H1 (cell line): ENCODE data around the gene DNTTIP2. TPM values are rescaled to one million over a fixed set of nuclear protein-coding genes. Genes with fewer than 3 reads are reported as not detected.

Experiments
- CTCF ChIA-PET: fragments of 300-600 bp; sonication (Branson Sonifier 250); formaldehyde crosslinking; loops from one replicate; lab custom pipeline; 2021; ENCODE audit not compliant: partially characterized antibody; lab: Charles Lee
- POLR2A ChIA-PET: fragments of 300-600 bp; sonication (Branson Sonifier 250); formaldehyde crosslinking; loops from one replicate; lab custom pipeline; 2021; ENCODE audit warnings: inconsistent platforms; ENCODE audit not compliant: partially characterized antibody; lab: Charles Lee
- DNase-seq, 2 experiments: peaks; one replicate each; pipeline versions ENCODE4 v3.0.0 to v3.0.0-alpha.2; 2010 to 2022; ENCODE audit warnings: low spot score in 2 of 2, low read depth in 1 of 2, mixed read lengths in 1 of 2
- FAIRE-seq: peaks from 2 replicates; lab custom pipeline; 2011; peaks lifted over from hg19 to GRCh38; lab: Jason Lieb, UNC
- H2AFZ ChIP-seq: 2 replicates; pipeline ENCODE4 v1.8.1; 2012; ENCODE audit warnings: low read length, inconsistent platforms
- H2AK5ac ChIP-seq: 2 replicates; pipeline ENCODE4 v1.6.1; 2013; ENCODE audit warnings: low read depth, low read length
- H2BK120ac ChIP-seq: replicated peaks from 2 replicates; pipeline ENCODE3; 2013; ENCODE audit warnings: low read depth, low read length, inconsistent platforms
- H2BK12ac ChIP-seq: 2 replicates; pipeline ENCODE4 v1.6.1; 2013; ENCODE audit warnings: low read depth, low read length
- H2BK15ac ChIP-seq: 2 replicates; pipeline ENCODE4 v1.6.1; 2013; ENCODE audit warnings: low read length
- H2BK20ac ChIP-seq: 2 replicates; pipeline ENCODE4 v1.6.1; 2013; ENCODE audit warnings: low read length
- H2BK5ac ChIP-seq: 2 replicates; pipeline ENCODE4 v1.6.1; 2013; ENCODE audit warnings: low read depth, low read length
- H3K14ac ChIP-seq: 2 replicates; pipeline ENCODE4 v1.6.1; 2013; ENCODE audit warnings: inconsistent platforms; ENCODE audit not compliant: insufficient read length
- H3K18ac ChIP-seq: 2 replicates; pipeline ENCODE4 v1.6.1; 2013; ENCODE audit warnings: low read length; ENCODE audit errors: extremely low read depth
- H3K23ac ChIP-seq: 2 replicates; pipeline ENCODE4 v1.6.1; 2013; ENCODE audit warnings: inconsistent platforms; ENCODE audit not compliant: insufficient read length
- H3K23me2 ChIP-seq: 2 replicates; pipeline ENCODE4 v1.6.1; 2013; ENCODE audit warnings: low read depth, low read length
- H3K27ac ChIP-seq: 2 replicates; pipeline ENCODE4 v1.6.1; 2011; ENCODE audit warnings: low read depth, low read length, inconsistent platforms
- H3K27me3 ChIP-seq, 4 experiments: replicated peaks in 1 of 4; 1 replicate in 1 of 4; 2 replicates in 3 of 4; pipeline versions ENCODE4 v1.6.1 to v1.8.1; 2011 to 2013; ENCODE audit warnings: low read length in 3 of 4, mild to moderate bottlenecking in 3 of 4, inconsistent platforms in 2 of 4, mixed read lengths in 2 of 4, moderate library complexity in 1 of 4; ENCODE audit not compliant: control insufficient read depth in 3 of 4, insufficient read depth in 3 of 4; ENCODE audit errors: extremely low read depth in 1 of 4
- H3K36me3 ChIP-seq, 4 experiments: 2 replicates each; pipeline versions ENCODE4 v1.6.1 to v1.8.1; 2011 to 2013; ENCODE audit warnings: mild to moderate bottlenecking in 4 of 4, low read length in 3 of 4, moderate library complexity in 2 of 4, control low read depth in 1 of 4, inconsistent platforms in 1 of 4; ENCODE audit not compliant: insufficient read depth in 4 of 4, control insufficient read depth in 2 of 4
- H3K4ac ChIP-seq: replicated peaks from 2 replicates; pipeline ENCODE3; 2013; ENCODE audit warnings: low read length, low read depth, mixed read lengths, inconsistent platforms; ENCODE audit not compliant: insufficient read length
- H3K4me1 ChIP-seq, 4 experiments: replicated peaks in 1 of 4; 1 replicate in 1 of 4; 2 replicates in 3 of 4; pipeline versions ENCODE4 v1.6.1 to v1.8.1; 2011 to 2013; ENCODE audit warnings: low read length in 3 of 4, inconsistent platforms in 2 of 4, mixed read lengths in 1 of 4; ENCODE audit not compliant: insufficient read depth in 4 of 4, control insufficient read depth in 3 of 4
- H3K4me2 ChIP-seq, 2 experiments: 2 replicates each; pipeline versions ENCODE4 v1.6.1 to v1.8.1; 2011 to 2013; ENCODE audit warnings: low read depth in 2 of 2, low read length in 2 of 2, control low read depth in 1 of 2, inconsistent platforms in 1 of 2, mild to moderate bottlenecking in 1 of 2; ENCODE audit not compliant: insufficient read depth in 1 of 2
- H3K4me3 ChIP-seq, 4 experiments: fragments of 200-600, 300-600 bp in 1 of 4; sonication (generic), shearing (Covaris generic), sonication (Bioruptor Twin) in 1 of 4; 2 replicates each; pipeline versions ENCODE4 v1.5.1 to v1.8.1; 2011 to 2016; ENCODE audit warnings: low read length in 4 of 4, low read depth in 3 of 4, control low read depth in 2 of 4, inconsistent platforms in 2 of 4, mild to moderate bottlenecking in 2 of 4, mixed read lengths in 1 of 4, moderate library complexity in 1 of 4; ENCODE audit not compliant: insufficient read depth in 2 of 4; ENCODE audit errors: extremely low read depth in 1 of 4
- H3K56ac ChIP-seq: replicated peaks from 2 replicates; pipeline ENCODE3; 2013; ENCODE audit warnings: low read depth, mild to moderate bottlenecking, mixed read lengths, low read length, inconsistent platforms; ENCODE audit not compliant: insufficient read length
- H3K79me1 ChIP-seq: 2 replicates; pipeline ENCODE4 v1.6.1; 2013; ENCODE audit warnings: low read depth, low read length, control low read depth
- H3K79me2 ChIP-seq, 2 experiments: 2 replicates each; pipeline versions ENCODE4 v1.6.1 to v1.8.1; 2012 to 2013; ENCODE audit warnings: low read length in 2 of 2, mild to moderate bottlenecking in 2 of 2, inconsistent platforms in 1 of 2; ENCODE audit not compliant: insufficient read depth in 2 of 2, control insufficient read depth in 1 of 2
- H3K9ac ChIP-seq, 4 experiments: replicated peaks in 1 of 4; 1 replicate in 1 of 4; 2 replicates in 3 of 4; pipeline versions ENCODE4 v1.6.1 to v1.8.1; 2011 to 2013; ENCODE audit warnings: low read depth in 3 of 4, low read length in 3 of 4, control low read depth in 2 of 4, mild to moderate bottlenecking in 2 of 4, moderate library complexity in 2 of 4, inconsistent platforms in 1 of 4; ENCODE audit errors: extremely low read depth in 1 of 4
- H3K9me3 ChIP-seq, 2 experiments: 2 replicates each; pipeline versions ENCODE4 v1.6.1 to v1.8.1; 2012 to 2013; ENCODE audit warnings: mild to moderate bottlenecking in 2 of 2, moderate library complexity in 2 of 2, control low read depth in 1 of 2, inconsistent platforms in 1 of 2, low read depth in 1 of 2, low read length in 1 of 2, mixed read lengths in 1 of 2; ENCODE audit not compliant: insufficient read depth in 2 of 2
- H4K20me1 ChIP-seq, 2 experiments: replicated peaks in 1 of 2; 2 replicates each; pipeline versions ENCODE3 to v1.8.1; 2011 to 2013; ENCODE audit warnings: inconsistent platforms in 2 of 2, low read length in 2 of 2, mild to moderate bottlenecking in 1 of 2; ENCODE audit not compliant: insufficient read depth in 2 of 2, control insufficient read depth in 1 of 2
- H4K5ac ChIP-seq: 2 replicates; pipeline ENCODE4 v1.6.1; 2013; ENCODE audit warnings: low read length, low read depth, mixed read lengths, inconsistent platforms; ENCODE audit not compliant: insufficient read length
- H4K8ac ChIP-seq: 2 replicates; pipeline ENCODE4 v1.8.0; 2013; ENCODE audit warnings: mild to moderate bottlenecking, moderate library complexity, low read length, inconsistent platforms; ENCODE audit not compliant: insufficient read depth; ENCODE audit errors: extremely low read depth
- H4K91ac ChIP-seq: replicated peaks from 2 replicates; pipeline ENCODE3; 2013; ENCODE audit warnings: low read length, mixed read lengths, inconsistent platforms; ENCODE audit not compliant: insufficient read length
- CBX8 ChIP-seq: fragments of 300-800, 300-1000 bp; sonication (generic); IDR thresholded peaks from 2 replicates; pipeline ENCODE4 v1.7.1; 2016; ENCODE audit warnings: low read depth, low read length, borderline replicate concordance
- CTBP2 ChIP-seq: IDR thresholded peaks from 2 replicates; pipeline ENCODE4 v1.7.0; 2011; ENCODE audit warnings: borderline replicate concordance, mild to moderate bottlenecking, moderate library complexity, mixed read lengths, low read length; ENCODE audit not compliant: insufficient read depth, insufficient read length
- KDM5A ChIP-seq: fragments of 200-600 bp; IDR thresholded peaks from 2 replicates; pipeline ENCODE4 v1.7.1; 2012; ENCODE audit warnings: mild to moderate bottlenecking, low read length, inconsistent platforms, mixed read lengths
- PHF8 ChIP-seq: fragments of 200-600 bp; sonication (generic); conservative IDR thresholded peaks from 2 replicates; pipeline ENCODE4 v1.7.1; 2012; ENCODE audit warnings: low read depth, mild to moderate bottlenecking, inconsistent platforms, low read length, moderate library complexity
- SIX5 ChIP-seq: IDR thresholded peaks from 2 replicates; pipeline ENCODE4 v1.6.1; 2011; ENCODE audit warnings: mild to moderate bottlenecking, low read depth, low read length
- YY1 ChIP-seq: IDR thresholded peaks from 2 replicates; pipeline ENCODE4 v1.6.1; 2011; ENCODE audit warnings: low read depth, mild to moderate bottlenecking, low read length
- WGBS, 2 experiments: shearing (Covaris generic) in 1 of 2; methylation state at CpG; one replicate each; pipeline versions ENCODE4 v1.1.6 to v1.1.7; 2013 to 2015; ENCODE audit warnings: low lambda C conversion rate in 2 of 2, mixed read lengths in 2 of 2, inconsistent platforms in 1 of 2, low coverage in 1 of 2, missing lambda C conversion rate in 1 of 2; ENCODE audit not compliant: insufficient replicate concordance in 2 of 2, insufficient coverage in 1 of 2, insufficient read length in 1 of 2; ENCODE audit errors: extremely low coverage in 1 of 2, missing lambda C conversion rate in 1 of 2; 5-methylcytosine and 5-hydroxymethylcytosine counted together
- long read RNA-seq, 2 experiments: library from RNA in 1 of 2; library from capped mRNA in 1 of 2; stranded (forward); transcript quantifications; one replicate each; pipeline ENCODE4 v2.0.0, GENCODE V29; 2021; ENCODE audit warnings: inconsistent platforms in 1 of 2
- polyA minus RNA-seq, 3 experiments: library from RNA; depleted of rRNA, polyadenylated mRNA; stranded (reverse); fragments of >200 nt; gene quantifications; 1 replicate in 2 of 3; 2 replicates in 1 of 3; pipeline ENCODE4 v1.2.3, GENCODE V29; 2011
- polyA plus RNA-seq, 7 experiments: library from polyadenylated mRNA; depleted of rRNA in 3 of 7; stranded (reverse) in 5 of 7; unstranded in 2 of 7; fragments of >200 nt in 5 of 7; fragments of 200-250 nt in 2 of 7; gene quantifications; 1 replicate in 5 of 7; 2 replicates in 1 of 7; 4 replicates in 1 of 7; pipeline versions ENCODE4 v1.2.1 to v1.2.3, GENCODE V29; 2011 to 2013; ENCODE audit warnings: missing spikeins in 2 of 7, mixed read lengths in 2 of 7
- total RNA-seq: library from RNA; stranded (reverse); fragmentation: NEBNext Ultra II Directional; extraction: Animal tissue kit (Norgen Biotek cat#: 25700); gene quantifications from 2 replicates; pipeline ENCODE4 v1.2.1, GENCODE V29; 2021
- TF ChIP-seq, protein P1 (sequence below): IDR thresholded peaks from 2 replicates; pipeline ENCODE4 v1.6.1; 2011; ENCODE audit warnings: low read depth, mild to moderate bottlenecking, low read length; ENCODE audit not compliant: insufficient read depth

The DNTTIP2 gene
- total RNA-seq (80.4 and 84.2 TPM in 2 replicates), polyA plus RNA-seq (2011; rRNA removed) (3.1 and 6.3 TPM in 2 replicates), polyA minus RNA-seq (2011; rRNA and poly(A)+ RNA removed) (29.1 and 52.1 TPM in 2 replicates)
- polyA plus RNA-seq (2011; cell fraction: cytosol; rRNA removed) = 16.7 TPM
- 36.5 TPM for polyA plus RNA-seq (2011; cell fraction: nucleus; rRNA removed)
- 43.9 to 87.2 TPM (median 51.2 TPM) in 4 replicates for polyA plus RNA-seq (2012, experiment 1 of 2)
- polyA plus RNA-seq (2012, experiment 2 of 2) = 3.0 TPM
- 92.4 TPM for polyA plus RNA-seq (2013, experiment 1 of 2)
- polyA plus RNA-seq (2013, experiment 2 of 2) = 93.1 TPM
- polyA minus RNA-seq (2011; cell fraction: cytosol; rRNA and poly(A)+ RNA removed) = 12.0 TPM
- polyA minus RNA-seq (2011; cell fraction: nucleus; rRNA and poly(A)+ RNA removed) = 30.2 TPM
- long read RNA-seq, experiment 1, full-length matches to known transcripts = 19 of 44 reads
- long read RNA-seq, experiment 1, partial matches to known transcripts = 21 of 44 reads
- long read RNA-seq, experiment 1, other reads (novel, unspliced or antisense) = 4 of 44 reads
- long read RNA-seq, experiment 2, full-length matches to known transcripts = 70 of 120 reads
- long read RNA-seq, experiment 2, partial matches to known transcripts = 48 of 120 reads
- long read RNA-seq, experiment 2, other reads (novel, unspliced or antisense) = 2 of 120 reads

DNA sequence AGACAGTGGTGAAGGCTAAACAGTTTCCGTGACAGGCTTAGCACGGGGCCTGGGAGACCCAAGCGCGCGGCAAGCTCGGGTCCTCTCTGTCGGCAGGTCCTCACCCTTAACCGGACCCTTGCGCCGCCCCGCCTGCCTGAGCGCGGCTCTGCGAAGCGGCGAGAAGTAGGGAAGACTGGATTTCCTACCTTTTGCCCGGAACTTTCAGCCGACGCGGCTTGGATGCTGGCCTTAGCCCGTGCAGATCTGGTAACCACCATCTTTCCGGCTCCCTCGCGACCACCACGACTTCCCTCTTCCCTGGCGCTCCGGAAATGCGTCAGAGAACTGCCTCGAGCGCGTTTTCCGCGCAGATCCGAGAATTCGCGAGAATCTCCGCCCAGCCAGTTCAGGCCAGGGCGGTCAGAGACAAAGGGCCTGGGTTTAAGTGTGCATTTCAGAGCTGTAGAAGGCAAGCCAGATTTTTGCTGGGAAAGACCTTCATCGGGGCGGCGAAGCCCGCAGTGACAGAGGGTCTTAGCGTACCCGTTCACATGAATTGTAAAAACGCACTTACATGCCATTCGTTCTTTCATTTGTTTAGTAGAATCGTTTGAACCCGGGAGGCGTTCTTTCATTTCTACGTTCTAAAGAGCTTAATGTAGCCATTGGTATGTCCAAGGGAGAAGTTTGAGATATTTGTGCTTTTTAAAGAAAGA lies at the start of gene DNTTIP2:
TSS of gene DNTTIP2 (minus strand) at position 318 of the 698 bp plus-strand sequence. CDS start at position 260, 58 bp downstream.
- DNase-seq = peak; percentile 60 to 92
- Histone ChIP-seq H2BK20ac (peak within 1 kb of the TSS; percentile 44; the same call in 1 of the 2 replicates), H3K79me1 (peaks cover 6% of the 10 kb centered on the region), H3K4me2 (peak within 1 kb of the TSS; percentile 72 to 78), H3K79me2 (peaks cover 20 to 32% of the 10 kb centered on the region in 2 experiments), H2BK15ac (no peak within 1 kb of the TSS), H4K91ac (no peak within 1 kb of the TSS), H3K27me3 (no peaks in the 10 kb centered on the region), H3K23me2 (peaks cover 2% of the 10 kb centered on the region; the same call in 1 of the 2 replicates), H3K4me1 (peaks cover 0 to 2% (median 0%) of the 10 kb centered on the region in 4 experiments; a peak in 5 of 7 replicates), H3K9ac (peak within 1 kb of the TSS; percentile 89 to 100 (median 96)), H2BK120ac (peak within 1 kb of the TSS; percentile 82), H3K9me3 (no peaks in the 10 kb centered on the region), H3K4ac (no peak within 1 kb of the TSS), H3K27ac (peak within 1 kb of the TSS; percentile 86), H3K36me3 (peaks cover 7 to 35% (median 25%) of the 10 kb centered on the region in 4 experiments), H4K20me1 (peaks cover 2 to 7% of the 10 kb centered on the region in 2 experiments), H3K18ac (peak within 1 kb of the TSS; percentile 96), H4K5ac (peak within 1 kb of the TSS; percentile 97), H2BK5ac (peak within 1 kb of the TSS; percentile 91), H3K23ac (no peak within 1 kb of the TSS), H2AK5ac (peak within 1 kb of the TSS; percentile 96; the same call in 1 of the 2 replicates), H3K14ac (no peak within 1 kb of the TSS), H2AFZ (peak within 1 kb of the TSS; percentile 69; the same call in 1 of the 2 replicates), H2BK12ac (peak within 1 kb of the TSS; percentile 90; the same call in 1 of the 2 replicates), H3K4me3 (peak within 1 kb of the TSS; percentile 96 to 99 (median 97)), H4K8ac (peak within 1 kb of the TSS; percentile 99; the same call in 1 of the 2 replicates), H3K56ac (peak within 1 kb of the TSS; percentile 85)
- ChIA-PET POLR2A (interaction anchor here (0.7 to 2.9 kb wide), 24 partner anchors 9 to 813 kb away, joined by 3 to 21 read pairs (median 4); partner anchors contain the start of gene GCLM), CTCF (interaction anchor here (0.7 to 1.5 kb wide), 3 partner anchors 10 to 574 kb away, joined by 3 to 5 read pairs (median 4); no protein-coding TSS in a partner anchor)
- FAIRE-seq = peak; percentile 42
- 3% methylated on average over 50 of the region's 50 CpGs; no CpG with 5 or more reads in 1 of the 2 experiments for WGBS, 2 experiments
- no peak for TF ChIP-seq CBX8
- peak; percentile 92 for TF ChIP-seq YY1
- TF ChIP-seq, protein P1, sequence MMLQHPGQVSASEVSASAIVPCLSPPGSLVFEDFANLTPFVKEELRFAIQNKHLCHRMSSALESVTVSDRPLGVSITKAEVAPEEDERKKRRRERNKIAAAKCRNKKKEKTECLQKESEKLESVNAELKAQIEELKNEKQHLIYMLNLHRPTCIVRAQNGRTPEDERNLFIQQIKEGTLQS = peak; percentile 80; the same call in 1 of the 2 replicates
- TF ChIP-seq CTBP2 = no peak
- TF ChIP-seq KDM5A = peak; percentile 98
- peak; percentile 93 for TF ChIP-seq PHF8
- TF ChIP-seq SIX5 = no peak
